HEK293 (cell line): ENCODE data around the gene C1QL2.

Experiments used
- BCL11A ChIP-seq: fragments of 450-650 bp; formaldehyde crosslinking; IDR thresholded peaks from 2 replicates; pipeline ENCODE4 v1.5.1; 2016; ENCODE audit warnings: low read depth, missing biosample characterization, missing genetic modification characterization
- MEIS1 ChIP-seq: sonication (generic); formaldehyde crosslinking; IDR thresholded peaks from 2 replicates; pipeline ENCODE4 v1.8.1; 2022; ENCODE audit warnings: missing genetic modification reagents, mild to moderate bottlenecking, borderline replicate concordance
- ZBTB1 ChIP-seq: fragments of 450-650 bp; formaldehyde crosslinking; IDR thresholded peaks from 2 replicates; pipeline ENCODE4 v1.5.1; 2016; ENCODE audit warnings: missing biosample characterization, missing genetic modification characterization
- ZNF23 ChIP-seq: fragments of 450-650 bp; formaldehyde crosslinking; IDR thresholded peaks from 2 replicates; pipeline ENCODE4 v1.5.1; 2016; ENCODE audit warnings: missing biosample characterization, missing genetic modification characterization, borderline replicate concordance
- ZNF24 ChIP-seq: fragments of 450-650 bp; formaldehyde crosslinking; IDR thresholded peaks from 2 replicates; pipeline ENCODE4 v1.5.1; 2016; ENCODE audit warnings: missing biosample characterization, missing genetic modification characterization
- ZNF776 ChIP-seq: fragments of 450-650 bp; formaldehyde crosslinking; IDR thresholded peaks from 2 replicates; pipeline ENCODE4 v1.5.0; 2017; ENCODE audit warnings: missing biosample characterization, missing genetic modification characterization, borderline replicate concordance
- TF ChIP-seq, protein P1 (sequence below): fragments of 450-650 bp; formaldehyde crosslinking; IDR thresholded peaks from 2 replicates; pipeline ENCODE4 v1.5.1; 2016; ENCODE audit warnings: missing biosample characterization, missing genetic modification characterization
- TF ChIP-seq, protein P2 (sequence below): fragments of 450-650 bp; formaldehyde crosslinking; IDR thresholded peaks from 2 replicates; pipeline ENCODE4 v1.5.1; 2016; ENCODE audit warnings: missing biosample characterization, missing genetic modification characterization
- TF ChIP-seq, protein P3 (sequence below): fragments of 450-650 bp; formaldehyde crosslinking; conservative IDR thresholded peaks from 2 replicates; pipeline ENCODE4 v1.5.1; 2016; ENCODE audit warnings: low read depth, missing biosample characterization, missing genetic modification characterization
- TF ChIP-seq, protein P4 (sequence below): fragments of 450-650 bp; formaldehyde crosslinking; conservative IDR thresholded peaks from 2 replicates; pipeline ENCODE4 v1.5.1; 2016; ENCODE audit warnings: low read depth, missing biosample characterization, missing genetic modification characterization
- TF ChIP-seq, protein P5 (sequence below): fragments of 450-650 bp; formaldehyde crosslinking; IDR thresholded peaks from 2 replicates; pipeline ENCODE4 v1.5.1; 2016; ENCODE audit warnings: missing biosample characterization, missing genetic modification characterization

DNA sequence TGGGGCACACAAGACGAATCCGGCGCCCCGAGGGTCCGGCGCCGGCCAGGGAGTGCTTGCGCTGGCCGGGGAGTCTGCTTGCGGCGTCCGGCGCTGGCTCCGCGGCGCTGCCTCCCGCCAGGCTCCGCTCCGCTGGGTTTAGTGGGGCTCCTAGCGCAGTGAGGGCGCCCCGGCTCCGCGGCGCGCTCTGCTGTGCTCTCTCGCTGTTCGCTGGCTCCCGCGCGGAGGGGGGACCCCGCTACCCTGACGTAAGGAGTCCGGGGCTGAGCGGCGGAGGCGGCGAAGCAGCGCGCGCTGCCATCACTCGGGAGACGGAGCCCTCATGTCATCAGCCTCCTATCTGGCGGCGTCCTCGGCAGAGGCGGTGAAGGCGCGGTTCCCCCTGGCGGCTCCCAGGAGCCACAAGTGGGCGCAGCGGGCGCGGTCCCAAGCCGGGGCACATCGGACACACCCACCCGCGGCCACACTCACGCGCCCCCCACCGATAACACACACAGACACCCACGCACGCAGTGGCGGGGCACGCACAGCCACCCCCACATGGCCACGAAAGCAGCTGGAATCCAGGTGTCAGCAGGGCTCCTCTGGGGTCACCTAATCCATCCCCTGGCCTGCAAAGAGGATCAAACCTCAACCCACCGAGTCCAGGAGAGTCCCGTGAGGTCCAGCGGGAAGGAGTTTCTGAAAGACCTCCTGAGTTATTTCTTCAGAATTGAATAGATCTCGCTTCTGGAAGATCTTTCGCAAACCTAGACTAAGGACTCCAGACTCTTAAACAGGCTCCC is at the start of gene C1QL2:
- no peak for TF ChIP-seq ZNF23
- TF ChIP-seq, protein P1, sequence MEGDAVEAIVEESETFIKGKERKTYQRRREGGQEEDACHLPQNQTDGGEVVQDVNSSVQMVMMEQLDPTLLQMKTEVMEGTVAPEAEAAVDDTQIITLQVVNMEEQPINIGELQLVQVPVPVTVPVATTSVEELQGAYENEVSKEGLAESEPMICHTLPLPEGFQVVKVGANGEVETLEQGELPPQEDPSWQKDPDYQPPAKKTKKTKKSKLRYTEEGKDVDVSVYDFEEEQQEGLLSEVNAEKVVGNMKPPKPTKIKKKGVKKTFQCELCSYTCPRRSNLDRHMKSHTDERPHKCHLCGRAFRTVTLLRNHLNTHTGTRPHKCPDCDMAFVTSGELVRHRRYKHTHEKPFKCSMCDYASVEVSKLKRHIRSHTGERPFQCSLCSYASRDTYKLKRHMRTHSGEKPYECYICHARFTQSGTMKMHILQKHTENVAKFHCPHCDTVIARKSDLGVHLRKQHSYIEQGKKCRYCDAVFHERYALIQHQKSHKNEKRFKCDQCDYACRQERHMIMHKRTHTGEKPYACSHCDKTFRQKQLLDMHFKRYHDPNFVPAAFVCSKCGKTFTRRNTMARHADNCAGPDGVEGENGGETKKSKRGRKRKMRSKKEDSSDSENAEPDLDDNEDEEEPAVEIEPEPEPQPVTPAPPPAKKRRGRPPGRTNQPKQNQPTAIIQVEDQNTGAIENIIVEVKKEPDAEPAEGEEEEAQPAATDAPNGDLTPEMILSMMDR = peak; percentile 93
- TF ChIP-seq ZBTB1 (tag by site-specific recombination) = no peak
- no peak for TF ChIP-seq ZNF24 (tag by site-specific recombination)
- TF ChIP-seq, protein P2, sequence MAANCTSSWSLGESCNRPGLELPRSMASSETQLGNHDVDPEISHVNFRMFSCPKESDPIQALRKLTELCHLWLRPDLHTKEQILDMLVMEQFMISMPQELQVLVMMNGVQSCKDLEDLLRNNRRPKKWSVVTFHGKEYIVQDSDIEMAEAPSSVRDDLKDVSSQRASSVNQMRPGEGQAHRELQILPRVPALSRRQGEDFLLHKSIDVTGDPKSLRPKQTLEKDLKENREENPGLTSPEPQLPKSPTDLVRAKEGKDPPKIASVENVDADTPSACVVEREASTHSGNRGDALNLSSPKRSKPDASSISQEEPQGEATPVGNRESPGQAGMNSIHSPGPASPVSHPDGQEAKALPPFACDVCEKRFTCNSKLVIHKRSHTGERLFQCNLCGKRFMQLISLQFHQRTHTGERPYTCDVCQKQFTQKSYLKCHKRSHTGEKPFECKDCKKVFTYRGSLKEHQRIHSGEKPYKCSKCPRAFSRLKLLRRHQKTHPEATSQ (tag by site-specific recombination) = no peak
- TF ChIP-seq, protein P3, sequence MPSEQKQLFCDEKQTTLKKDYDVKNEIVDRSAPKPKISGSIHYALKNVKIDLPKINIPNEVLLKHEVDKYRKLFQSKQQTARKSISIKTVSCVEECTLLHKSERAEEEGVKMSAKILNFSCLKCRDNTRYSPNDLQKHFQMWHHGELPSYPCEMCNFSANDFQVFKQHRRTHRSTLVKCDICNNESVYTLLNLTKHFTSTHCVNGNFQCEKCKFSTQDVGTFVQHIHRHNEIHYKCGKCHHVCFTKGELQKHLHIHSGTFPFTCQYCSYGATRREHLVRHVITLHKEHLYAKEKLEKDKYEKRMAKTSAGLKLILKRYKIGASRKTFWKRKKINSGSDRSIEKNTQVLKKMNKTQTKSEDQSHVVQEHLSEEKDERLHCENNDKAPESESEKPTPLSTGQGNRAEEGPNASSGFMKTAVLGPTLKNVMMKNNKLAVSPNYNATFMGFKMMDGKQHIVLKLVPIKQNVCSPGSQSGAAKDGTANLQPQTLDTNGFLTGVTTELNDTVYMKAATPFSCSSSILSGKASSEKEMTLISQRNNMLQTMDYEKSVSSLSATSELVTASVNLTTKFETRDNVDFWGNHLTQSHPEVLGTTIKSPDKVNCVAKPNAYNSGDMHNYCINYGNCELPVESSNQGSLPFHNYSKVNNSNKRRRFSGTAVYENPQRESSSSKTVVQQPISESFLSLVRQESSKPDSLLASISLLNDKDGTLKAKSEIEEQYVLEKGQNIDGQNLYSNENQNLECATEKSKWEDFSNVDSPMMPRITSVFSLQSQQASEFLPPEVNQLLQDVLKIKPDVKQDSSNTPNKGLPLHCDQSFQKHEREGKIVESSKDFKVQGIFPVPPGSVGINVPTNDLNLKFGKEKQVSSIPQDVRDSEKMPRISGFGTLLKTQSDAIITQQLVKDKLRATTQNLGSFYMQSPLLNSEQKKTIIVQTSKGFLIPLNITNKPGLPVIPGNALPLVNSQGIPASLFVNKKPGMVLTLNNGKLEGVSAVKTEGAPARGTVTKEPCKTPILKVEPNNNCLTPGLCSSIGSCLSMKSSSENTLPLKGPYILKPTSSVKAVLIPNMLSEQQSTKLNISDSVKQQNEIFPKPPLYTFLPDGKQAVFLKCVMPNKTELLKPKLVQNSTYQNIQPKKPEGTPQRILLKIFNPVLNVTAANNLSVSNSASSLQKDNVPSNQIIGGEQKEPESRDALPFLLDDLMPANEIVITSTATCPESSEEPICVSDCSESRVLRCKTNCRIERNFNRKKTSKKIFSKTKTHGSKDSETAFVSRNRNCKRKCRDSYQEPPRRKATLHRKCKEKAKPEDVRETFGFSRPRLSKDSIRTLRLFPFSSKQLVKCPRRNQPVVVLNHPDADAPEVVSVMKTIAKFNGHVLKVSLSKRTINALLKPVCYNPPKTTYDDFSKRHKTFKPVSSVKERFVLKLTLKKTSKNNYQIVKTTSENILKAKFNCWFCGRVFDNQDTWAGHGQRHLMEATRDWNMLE (tag by site-specific recombination) = no peak
- TF ChIP-seq, protein P4, sequence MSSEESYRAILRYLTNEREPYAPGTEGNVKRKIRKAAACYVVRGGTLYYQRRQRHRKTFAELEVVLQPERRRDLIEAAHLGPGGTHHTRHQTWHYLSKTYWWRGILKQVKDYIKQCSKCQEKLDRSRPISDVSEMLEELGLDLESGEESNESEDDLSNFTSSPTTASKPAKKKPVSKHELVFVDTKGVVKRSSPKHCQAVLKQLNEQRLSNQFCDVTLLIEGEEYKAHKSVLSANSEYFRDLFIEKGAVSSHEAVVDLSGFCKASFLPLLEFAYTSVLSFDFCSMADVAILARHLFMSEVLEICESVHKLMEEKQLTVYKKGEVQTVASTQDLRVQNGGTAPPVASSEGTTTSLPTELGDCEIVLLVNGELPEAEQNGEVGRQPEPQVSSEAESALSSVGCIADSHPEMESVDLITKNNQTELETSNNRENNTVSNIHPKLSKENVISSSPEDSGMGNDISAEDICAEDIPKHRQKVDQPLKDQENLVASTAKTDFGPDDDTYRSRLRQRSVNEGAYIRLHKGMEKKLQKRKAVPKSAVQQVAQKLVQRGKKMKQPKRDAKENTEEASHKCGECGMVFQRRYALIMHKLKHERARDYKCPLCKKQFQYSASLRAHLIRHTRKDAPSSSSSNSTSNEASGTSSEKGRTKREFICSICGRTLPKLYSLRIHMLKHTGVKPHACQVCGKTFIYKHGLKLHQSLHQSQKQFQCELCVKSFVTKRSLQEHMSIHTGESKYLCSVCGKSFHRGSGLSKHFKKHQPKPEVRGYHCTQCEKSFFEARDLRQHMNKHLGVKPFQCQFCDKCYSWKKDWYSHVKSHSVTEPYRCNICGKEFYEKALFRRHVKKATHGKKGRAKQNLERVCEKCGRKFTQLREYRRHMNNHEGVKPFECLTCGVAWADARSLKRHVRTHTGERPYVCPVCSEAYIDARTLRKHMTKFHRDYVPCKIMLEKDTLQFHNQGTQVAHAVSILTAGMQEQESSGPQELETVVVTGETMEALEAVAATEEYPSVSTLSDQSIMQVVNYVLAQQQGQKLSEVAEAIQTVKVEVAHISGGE = no peak
- TF ChIP-seq, protein P5, sequence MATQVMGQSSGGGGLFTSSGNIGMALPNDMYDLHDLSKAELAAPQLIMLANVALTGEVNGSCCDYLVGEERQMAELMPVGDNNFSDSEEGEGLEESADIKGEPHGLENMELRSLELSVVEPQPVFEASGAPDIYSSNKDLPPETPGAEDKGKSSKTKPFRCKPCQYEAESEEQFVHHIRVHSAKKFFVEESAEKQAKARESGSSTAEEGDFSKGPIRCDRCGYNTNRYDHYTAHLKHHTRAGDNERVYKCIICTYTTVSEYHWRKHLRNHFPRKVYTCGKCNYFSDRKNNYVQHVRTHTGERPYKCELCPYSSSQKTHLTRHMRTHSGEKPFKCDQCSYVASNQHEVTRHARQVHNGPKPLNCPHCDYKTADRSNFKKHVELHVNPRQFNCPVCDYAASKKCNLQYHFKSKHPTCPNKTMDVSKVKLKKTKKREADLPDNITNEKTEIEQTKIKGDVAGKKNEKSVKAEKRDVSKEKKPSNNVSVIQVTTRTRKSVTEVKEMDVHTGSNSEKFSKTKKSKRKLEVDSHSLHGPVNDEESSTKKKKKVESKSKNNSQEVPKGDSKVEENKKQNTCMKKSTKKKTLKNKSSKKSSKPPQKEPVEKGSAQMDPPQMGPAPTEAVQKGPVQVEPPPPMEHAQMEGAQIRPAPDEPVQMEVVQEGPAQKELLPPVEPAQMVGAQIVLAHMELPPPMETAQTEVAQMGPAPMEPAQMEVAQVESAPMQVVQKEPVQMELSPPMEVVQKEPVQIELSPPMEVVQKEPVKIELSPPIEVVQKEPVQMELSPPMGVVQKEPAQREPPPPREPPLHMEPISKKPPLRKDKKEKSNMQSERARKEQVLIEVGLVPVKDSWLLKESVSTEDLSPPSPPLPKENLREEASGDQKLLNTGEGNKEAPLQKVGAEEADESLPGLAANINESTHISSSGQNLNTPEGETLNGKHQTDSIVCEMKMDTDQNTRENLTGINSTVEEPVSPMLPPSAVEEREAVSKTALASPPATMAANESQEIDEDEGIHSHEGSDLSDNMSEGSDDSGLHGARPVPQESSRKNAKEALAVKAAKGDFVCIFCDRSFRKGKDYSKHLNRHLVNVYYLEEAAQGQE = no peak
- TF ChIP-seq BCL11A (tag by site-specific recombination) = no peak
- no peak for TF ChIP-seq MEIS1 (CRISPR knock-in tag)
- TF ChIP-seq ZNF776 (tag by site-specific recombination) = no peak
